GM12878 (cell line): ENCODE measurements around the gene IQSEC2. TPM values are rescaled to one million over a fixed set of nuclear protein-coding genes. Genes with fewer than 3 reads are reported as not detected.

Source experiments
- ATAC-seq: fragments of 200-7000 bp; cut with Tn5 transposase; 3 replicates; pipeline ENCODE4 v1.9.1; 2020; ENCODE audit warnings: mild to moderate bottlenecking, moderate library complexity
- BruUV-seq: library from RNA; stranded (reverse); fragments of 400-500 nt; replicated peaks from 2 replicates; lab custom pipeline; 2021; lab: Mats Ljungman, UMichigan
- CTCF ChIA-PET: fragments of 300-600 bp; sonication (Branson Sonifier 250); formaldehyde crosslinking; extraction: SDS; loops from one replicate; lab custom pipeline; 2021; ENCODE audit warnings: inconsistent platforms; lab: Yijun Ruan, JAX
- POLR2A ChIA-PET: fragments of 350-600 bp; formaldehyde crosslinking; extraction: SDS; loops from one replicate; lab custom pipeline; 2021; ENCODE audit warnings: inconsistent platforms; lab: Charles Lee
- RAD21 ChIA-PET: fragments of 300-600 bp; sonication (Branson Sonifier 250); formaldehyde crosslinking; loops from one replicate; lab custom pipeline; 2023; ENCODE audit warnings: antibody characterized with exemption; ENCODE audit not compliant: unreplicated experiment; lab: Charles Lee
- SMC1A ChIA-PET: fragments of 300-600 bp; sonication (Branson Sonifier 250); formaldehyde crosslinking; loops from one replicate; lab custom pipeline; 2023; ENCODE audit not compliant: unreplicated experiment, uncharacterized antibody; lab: Charles Lee
- DNase-seq: peaks from one replicate; pipeline ENCODE4 v3.0.0-alpha.2; 2011; ENCODE audit warnings: low read depth, low spot score
- FAIRE-seq: peaks from 3 replicates; lab custom pipeline; 2011; peaks lifted over from hg19 to GRCh38; lab: Jason Lieb, UNC
- H2AFZ ChIP-seq: 2 replicates; pipeline ENCODE4 v1.6.0; 2011; ENCODE audit warnings: low read depth, low read length, control low read depth; ENCODE audit not compliant: control insufficient read depth
- H3K27ac ChIP-seq: 2 replicates; pipeline ENCODE4 v1.5.1; 2011; ENCODE audit warnings: control low read depth; ENCODE audit not compliant: control insufficient read depth, insufficient read depth
- H3K27me3 ChIP-seq, 2 experiments: replicated peaks in 1 of 2; 2 replicates each; pipeline versions ENCODE4 v1.6.0 to v1.6.1; 2011; ENCODE audit warnings: low read length in 1 of 2; ENCODE audit not compliant: control insufficient read depth in 2 of 2, insufficient read depth in 2 of 2
- H3K36me3 ChIP-seq, 2 experiments: 2 replicates each; pipeline ENCODE4 v1.5.1; 2011; ENCODE audit warnings: low read length in 1 of 2; ENCODE audit not compliant: control insufficient read depth in 2 of 2, insufficient read depth in 2 of 2
- H3K4me1 ChIP-seq: 2 replicates; pipeline ENCODE4 v1.6.1; 2011; ENCODE audit warnings: mild to moderate bottlenecking, low read length, moderate library complexity, mixed read lengths; ENCODE audit not compliant: control insufficient read depth, insufficient read depth
- H3K4me2 ChIP-seq: 2 replicates; pipeline ENCODE4 v1.6.0; 2011; ENCODE audit warnings: control low read depth; ENCODE audit not compliant: control insufficient read depth, insufficient read depth
- H3K4me3 ChIP-seq: fragments of 200-600 bp; sonication (generic); 2 replicates; pipeline ENCODE4 v1.5.1; 2016
- H3K79me2 ChIP-seq: 2 replicates; pipeline ENCODE4 v1.6.0; 2011; ENCODE audit warnings: low read length; ENCODE audit not compliant: control insufficient read depth, insufficient read depth
- H3K9ac ChIP-seq: 2 replicates; pipeline ENCODE4 v1.8.0; 2011; ENCODE audit warnings: low read length, control low read depth, mixed read lengths; ENCODE audit not compliant: control insufficient read depth, insufficient read depth
- H3K9me3 ChIP-seq: replicated peaks from 3 replicates; pipeline ENCODE4 v1.5.1; 2011; ENCODE audit warnings: mild to moderate bottlenecking, low read length; ENCODE audit not compliant: control insufficient read depth, insufficient read depth
- H4K20me1 ChIP-seq: 2 replicates; pipeline ENCODE4 v1.6.0; 2011; ENCODE audit not compliant: control insufficient read depth, insufficient read depth
- GATAD2B ChIP-seq: fragments of 450-650 bp; conservative IDR thresholded peaks from 2 replicates; pipeline ENCODE4 v1.6.1; 2017; ENCODE audit warnings: low read depth, mild to moderate bottlenecking, moderate library complexity
- RCOR1 ChIP-seq: conservative IDR thresholded peaks from 2 replicates; pipeline ENCODE4 v1.6.1; 2012; ENCODE audit warnings: low read depth, low read length, improper control_type of control experiment
- ZSCAN29 ChIP-seq: fragments of 450-650 bp; IDR thresholded peaks from 2 replicates; pipeline ENCODE4 v1.6.1; 2017; ENCODE audit warnings: mild to moderate bottlenecking, moderate library complexity
- WGBS: methylation state at CpG from one replicate; pipeline ENCODE4 v1.1.6; 2016; ENCODE audit warnings: low lambda C conversion rate; ENCODE audit not compliant: insufficient replicate concordance, insufficient coverage; ENCODE audit errors: missing lambda C conversion rate; 5-methylcytosine and 5-hydroxymethylcytosine counted together
- in situ Hi-C: fragments of 300-500 bp; cut with MboI; formaldehyde crosslinking; loops from 9 replicates; pipeline ENCODE4 v1.14.3; 2018; ENCODE audit warnings: mixed read lengths
- intact Hi-C: fragments of 100-400 bp; cut with micrococcal nuclease; formaldehyde crosslinking; loops from one replicate; pipeline ENCODE4 v1.14.2; 2022; ENCODE audit not compliant: unreplicated experiment
- polyA plus RNA-seq, 11 experiments: library from polyadenylated mRNA; depleted of rRNA in 4 of 11; unstranded in 6 of 11; stranded (reverse) in 5 of 11; fragments of >200 nt; fragmentation: Nextera tagmentation in 4 of 11; fragmentation: Illumina TruSeq in 1 of 11; extraction: Ambion mirVana in 4 of 11; extraction: Trizol in 1 of 11; gene quantifications; 1 replicate in 1 of 11; 2 replicates in 10 of 11; pipeline versions ENCODE4 v1.2.1 to v1.2.3, GENCODE V29; 2011 to 2016; ENCODE audit warnings: inconsistent platforms in 2 of 11, missing spikeins in 2 of 11, low read depth in 1 of 11
- total RNA-seq, 4 experiments: library from RNA; depleted of rRNA in 3 of 4; stranded (reverse); fragments of >200 nt in 3 of 4; fragmentation: Illumina TruSeq in 1 of 4; extraction: Trizol in 1 of 4; gene quantifications; 2 replicates each; pipeline versions ENCODE4 v1.2.1 to v1.2.3, GENCODE V29; 2013 to 2021
- TF ChIP-seq, protein P1 (sequence below): fragments of 450-650 bp; formaldehyde crosslinking; IDR thresholded peaks from 2 replicates; pipeline ENCODE4 v1.4.0; 2020; ENCODE audit warnings: mild to moderate bottlenecking, moderate library complexity
- TF ChIP-seq, protein P2 (sequence below): IDR thresholded peaks from 2 replicates; pipeline ENCODE4 v1.6.1; 2011; ENCODE audit warnings: low read depth, low read length, improper control_type of control experiment, borderline replicate concordance
- TF ChIP-seq, protein P3 (sequence below): IDR thresholded peaks from 2 replicates; pipeline ENCODE4 v1.6.1; 2011; ENCODE audit warnings: borderline replicate concordance, low read depth, mild to moderate bottlenecking, moderate library complexity, mixed read lengths, low read length; ENCODE audit not compliant: insufficient read depth; ENCODE audit errors: extremely low read length
- TF ChIP-seq, protein P4 (sequence below): fragments of 450-650 bp; IDR thresholded peaks from 2 replicates; pipeline ENCODE4 v1.6.1; 2016; ENCODE audit warnings: mild to moderate bottlenecking, moderate library complexity, borderline replicate concordance
- TF ChIP-seq, protein P5 (sequence below): IDR thresholded peaks from 2 replicates; pipeline ENCODE4 v1.6.1; 2012; ENCODE audit warnings: mild to moderate bottlenecking, low read depth, low read length

IQSEC2 gene
- total and polyA plus RNA-seq, 10 of the 15 experiments (the other 5 are each of a cell fraction or from before 2014, with no cell fraction given): 0.01 to 0.23 (median 0.04) TPM; not detected in 3

DNA sequence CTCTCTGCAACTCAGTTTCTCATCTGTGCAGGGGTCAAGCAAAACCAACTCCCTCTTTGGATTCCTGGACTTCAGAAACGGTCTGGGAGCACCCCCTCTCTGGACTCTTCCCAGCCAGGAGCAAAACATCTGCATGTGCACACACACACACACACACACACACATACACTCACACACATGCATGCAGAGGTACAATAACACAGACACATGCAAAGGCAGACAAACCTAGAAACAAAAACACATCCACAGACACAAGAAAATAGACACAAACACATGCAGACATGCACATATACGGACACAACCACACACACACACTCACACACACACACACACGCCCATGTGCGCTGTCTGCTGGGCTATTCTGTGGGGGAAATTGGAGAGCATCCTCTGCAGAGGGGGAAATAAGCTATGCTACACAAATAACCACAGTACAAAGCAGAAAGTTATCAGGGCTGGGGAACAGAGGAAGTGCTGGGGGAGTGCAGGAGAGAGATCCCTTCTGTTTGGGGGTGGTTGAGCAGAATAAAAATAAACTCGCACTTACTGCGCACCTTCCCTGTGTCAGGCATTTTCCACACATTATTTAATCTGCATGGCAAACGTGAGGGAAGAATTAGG is 19.9 kb downstream of the IQSEC2 start:
- Histone ChIP-seq H3K9ac (no peak overlapping the region), H2AFZ (no peak overlapping the region), H3K79me2 (no peaks in the 10 kb centered on the region), H3K27me3 (peaks cover 0 to 3% of the 10 kb centered on the region in 2 experiments; a peak in 2 of 4 replicates), H3K4me1 (no peaks in the 10 kb centered on the region), H3K9me3 (no peaks in the 10 kb centered on the region), H3K27ac (no peak overlapping the region), H4K20me1 (no peaks in the 10 kb centered on the region), H3K36me3 (no peaks in the 10 kb centered on the region), H3K4me3 (no peak overlapping the region), H3K4me2 (no peak overlapping the region)
- ChIA-PET RAD21 (no interaction called here), SMC1A (no interaction called here), CTCF (interaction anchor here (0.7 kb wide), 1 partner anchor 855 kb away, joined by 3 read pairs; no protein-coding TSS in a partner anchor), POLR2A (no interaction called here)
- no peak for DNase-seq
- FAIRE-seq: no peak
- ATAC-seq: no peak
- intact Hi-C loops (no loop called here), in situ Hi-C loops (no loop called here)
- 2% methylated on average over 7 of the region's 7 CpGs for WGBS
- no TSS peak for BruUV-seq
- TF ChIP-seq, protein P1, sequence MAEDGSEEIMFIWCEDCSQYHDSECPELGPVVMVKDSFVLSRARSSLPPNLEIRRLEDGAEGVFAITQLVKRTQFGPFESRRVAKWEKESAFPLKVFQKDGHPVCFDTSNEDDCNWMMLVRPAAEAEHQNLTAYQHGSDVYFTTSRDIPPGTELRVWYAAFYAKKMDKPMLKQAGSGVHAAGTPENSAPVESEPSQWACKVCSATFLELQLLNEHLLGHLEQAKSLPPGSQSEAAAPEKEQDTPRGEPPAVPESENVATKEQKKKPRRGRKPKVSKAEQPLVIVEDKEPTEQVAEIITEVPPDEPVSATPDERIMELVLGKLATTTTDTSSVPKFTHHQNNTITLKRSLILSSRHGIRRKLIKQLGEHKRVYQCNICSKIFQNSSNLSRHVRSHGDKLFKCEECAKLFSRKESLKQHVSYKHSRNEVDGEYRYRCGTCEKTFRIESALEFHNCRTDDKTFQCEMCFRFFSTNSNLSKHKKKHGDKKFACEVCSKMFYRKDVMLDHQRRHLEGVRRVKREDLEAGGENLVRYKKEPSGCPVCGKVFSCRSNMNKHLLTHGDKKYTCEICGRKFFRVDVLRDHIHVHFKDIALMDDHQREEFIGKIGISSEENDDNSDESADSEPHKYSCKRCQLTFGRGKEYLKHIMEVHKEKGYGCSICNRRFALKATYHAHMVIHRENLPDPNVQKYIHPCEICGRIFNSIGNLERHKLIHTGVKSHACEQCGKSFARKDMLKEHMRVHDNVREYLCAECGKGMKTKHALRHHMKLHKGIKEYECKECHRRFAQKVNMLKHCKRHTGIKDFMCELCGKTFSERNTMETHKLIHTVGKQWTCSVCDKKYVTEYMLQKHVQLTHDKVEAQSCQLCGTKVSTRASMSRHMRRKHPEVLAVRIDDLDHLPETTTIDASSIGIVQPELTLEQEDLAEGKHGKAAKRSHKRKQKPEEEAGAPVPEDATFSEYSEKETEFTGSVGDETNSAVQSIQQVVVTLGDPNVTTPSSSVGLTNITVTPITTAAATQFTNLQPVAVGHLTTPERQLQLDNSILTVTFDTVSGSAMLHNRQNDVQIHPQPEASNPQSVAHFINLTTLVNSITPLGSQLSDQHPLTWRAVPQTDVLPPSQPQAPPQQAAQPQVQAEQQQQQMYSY (CRISPR knock-in tag): no peak
- TF ChIP-seq GATAD2B (no peak), ZSCAN29 (no peak), RCOR1 (no peak)
- TF ChIP-seq, protein P2, sequence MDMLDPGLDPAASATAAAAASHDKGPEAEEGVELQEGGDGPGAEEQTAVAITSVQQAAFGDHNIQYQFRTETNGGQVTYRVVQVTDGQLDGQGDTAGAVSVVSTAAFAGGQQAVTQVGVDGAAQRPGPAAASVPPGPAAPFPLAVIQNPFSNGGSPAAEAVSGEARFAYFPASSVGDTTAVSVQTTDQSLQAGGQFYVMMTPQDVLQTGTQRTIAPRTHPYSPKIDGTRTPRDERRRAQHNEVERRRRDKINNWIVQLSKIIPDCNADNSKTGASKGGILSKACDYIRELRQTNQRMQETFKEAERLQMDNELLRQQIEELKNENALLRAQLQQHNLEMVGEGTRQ: no peak
- TF ChIP-seq, protein P3, sequence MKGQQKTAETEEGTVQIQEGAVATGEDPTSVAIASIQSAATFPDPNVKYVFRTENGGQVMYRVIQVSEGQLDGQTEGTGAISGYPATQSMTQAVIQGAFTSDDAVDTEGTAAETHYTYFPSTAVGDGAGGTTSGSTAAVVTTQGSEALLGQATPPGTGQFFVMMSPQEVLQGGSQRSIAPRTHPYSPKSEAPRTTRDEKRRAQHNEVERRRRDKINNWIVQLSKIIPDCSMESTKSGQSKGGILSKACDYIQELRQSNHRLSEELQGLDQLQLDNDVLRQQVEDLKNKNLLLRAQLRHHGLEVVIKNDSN: no peak
- TF ChIP-seq, protein P4, sequence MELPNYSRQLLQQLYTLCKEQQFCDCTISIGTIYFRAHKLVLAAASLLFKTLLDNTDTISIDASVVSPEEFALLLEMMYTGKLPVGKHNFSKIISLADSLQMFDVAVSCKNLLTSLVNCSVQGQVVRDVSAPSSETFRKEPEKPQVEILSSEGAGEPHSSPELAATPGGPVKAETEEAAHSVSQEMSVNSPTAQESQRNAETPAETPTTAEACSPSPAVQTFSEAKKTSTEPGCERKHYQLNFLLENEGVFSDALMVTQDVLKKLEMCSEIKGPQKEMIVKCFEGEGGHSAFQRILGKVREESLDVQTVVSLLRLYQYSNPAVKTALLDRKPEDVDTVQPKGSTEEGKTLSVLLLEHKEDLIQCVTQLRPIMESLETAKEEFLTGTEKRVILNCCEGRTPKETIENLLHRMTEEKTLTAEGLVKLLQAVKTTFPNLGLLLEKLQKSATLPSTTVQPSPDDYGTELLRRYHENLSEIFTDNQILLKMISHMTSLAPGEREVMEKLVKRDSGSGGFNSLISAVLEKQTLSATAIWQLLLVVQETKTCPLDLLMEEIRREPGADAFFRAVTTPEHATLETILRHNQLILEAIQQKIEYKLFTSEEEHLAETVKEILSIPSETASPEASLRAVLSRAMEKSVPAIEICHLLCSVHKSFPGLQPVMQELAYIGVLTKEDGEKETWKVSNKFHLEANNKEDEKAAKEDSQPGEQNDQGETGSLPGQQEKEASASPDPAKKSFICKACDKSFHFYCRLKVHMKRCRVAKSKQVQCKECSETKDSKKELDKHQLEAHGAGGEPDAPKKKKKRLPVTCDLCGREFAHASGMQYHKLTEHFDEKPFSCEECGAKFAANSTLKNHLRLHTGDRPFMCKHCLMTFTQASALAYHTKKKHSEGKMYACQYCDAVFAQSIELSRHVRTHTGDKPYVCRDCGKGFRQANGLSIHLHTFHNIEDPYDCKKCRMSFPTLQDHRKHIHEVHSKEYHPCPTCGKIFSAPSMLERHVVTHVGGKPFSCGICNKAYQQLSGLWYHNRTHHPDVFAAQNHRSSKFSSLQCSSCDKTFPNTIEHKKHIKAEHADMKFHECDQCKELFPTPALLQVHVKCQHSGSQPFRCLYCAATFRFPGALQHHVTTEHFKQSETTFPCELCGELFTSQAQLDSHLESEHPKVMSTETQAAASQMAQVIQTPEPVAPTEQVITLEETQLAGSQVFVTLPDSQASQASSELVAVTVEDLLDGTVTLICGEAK: no peak
- TF ChIP-seq, protein P5, sequence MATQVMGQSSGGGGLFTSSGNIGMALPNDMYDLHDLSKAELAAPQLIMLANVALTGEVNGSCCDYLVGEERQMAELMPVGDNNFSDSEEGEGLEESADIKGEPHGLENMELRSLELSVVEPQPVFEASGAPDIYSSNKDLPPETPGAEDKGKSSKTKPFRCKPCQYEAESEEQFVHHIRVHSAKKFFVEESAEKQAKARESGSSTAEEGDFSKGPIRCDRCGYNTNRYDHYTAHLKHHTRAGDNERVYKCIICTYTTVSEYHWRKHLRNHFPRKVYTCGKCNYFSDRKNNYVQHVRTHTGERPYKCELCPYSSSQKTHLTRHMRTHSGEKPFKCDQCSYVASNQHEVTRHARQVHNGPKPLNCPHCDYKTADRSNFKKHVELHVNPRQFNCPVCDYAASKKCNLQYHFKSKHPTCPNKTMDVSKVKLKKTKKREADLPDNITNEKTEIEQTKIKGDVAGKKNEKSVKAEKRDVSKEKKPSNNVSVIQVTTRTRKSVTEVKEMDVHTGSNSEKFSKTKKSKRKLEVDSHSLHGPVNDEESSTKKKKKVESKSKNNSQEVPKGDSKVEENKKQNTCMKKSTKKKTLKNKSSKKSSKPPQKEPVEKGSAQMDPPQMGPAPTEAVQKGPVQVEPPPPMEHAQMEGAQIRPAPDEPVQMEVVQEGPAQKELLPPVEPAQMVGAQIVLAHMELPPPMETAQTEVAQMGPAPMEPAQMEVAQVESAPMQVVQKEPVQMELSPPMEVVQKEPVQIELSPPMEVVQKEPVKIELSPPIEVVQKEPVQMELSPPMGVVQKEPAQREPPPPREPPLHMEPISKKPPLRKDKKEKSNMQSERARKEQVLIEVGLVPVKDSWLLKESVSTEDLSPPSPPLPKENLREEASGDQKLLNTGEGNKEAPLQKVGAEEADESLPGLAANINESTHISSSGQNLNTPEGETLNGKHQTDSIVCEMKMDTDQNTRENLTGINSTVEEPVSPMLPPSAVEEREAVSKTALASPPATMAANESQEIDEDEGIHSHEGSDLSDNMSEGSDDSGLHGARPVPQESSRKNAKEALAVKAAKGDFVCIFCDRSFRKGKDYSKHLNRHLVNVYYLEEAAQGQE: no peak
